GM19035 (cell line): ENCODE data around the gene ARHGEF6.

ENCODE experiments used
- ATAC-seq: cut with Tn5 transposase; IDR thresholded peaks from one replicate; pipeline ENCODE4 v1.9.1; 2021; ENCODE audit not compliant: unreplicated experiment

The ARHGEF6 gene

DNA sequence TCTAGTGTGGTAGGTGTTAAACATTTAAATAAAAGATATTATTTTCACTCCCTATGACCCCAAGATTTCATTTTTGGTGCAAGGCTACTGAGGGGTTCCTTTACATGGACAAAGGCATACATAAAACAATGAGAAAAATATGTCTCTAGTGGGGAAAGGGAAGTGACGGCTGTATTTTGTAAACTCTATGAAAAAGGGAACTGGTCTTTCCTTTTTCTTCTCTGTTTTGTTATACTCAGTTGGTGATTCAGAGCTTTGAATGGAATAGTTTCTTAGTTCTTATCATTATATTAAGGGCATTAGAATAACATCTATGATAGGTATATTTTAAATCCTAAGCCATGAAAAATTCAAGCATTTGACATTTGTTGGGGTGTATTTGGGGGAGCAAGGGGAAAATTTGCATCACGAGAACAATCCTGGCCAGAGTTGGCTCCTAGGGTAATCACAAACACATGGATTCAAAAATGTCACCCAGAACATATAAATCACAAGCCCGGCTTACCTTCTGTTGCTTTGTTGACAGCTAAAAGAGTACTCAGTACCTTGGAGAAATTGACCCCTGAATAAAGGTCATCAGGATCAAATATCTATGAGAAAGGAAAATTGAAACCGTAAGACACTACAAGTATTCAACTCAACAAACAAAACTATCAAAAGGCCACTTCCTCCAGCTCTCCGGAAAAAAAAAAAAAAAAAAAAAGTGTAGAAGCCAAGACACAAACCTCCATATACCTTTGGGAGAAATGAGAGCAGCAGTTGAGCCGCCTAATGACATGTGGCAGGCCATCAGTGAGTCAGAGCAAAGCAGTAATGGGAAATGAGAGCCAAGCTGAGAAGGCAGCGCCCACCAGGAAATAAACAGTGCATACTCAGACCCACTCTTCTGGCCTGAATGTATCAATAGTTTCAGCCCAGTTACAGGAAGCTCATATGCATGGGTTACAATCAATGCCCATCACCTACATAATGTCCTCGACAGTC, 33.4 kb downstream of the ARHGEF6 start:
- ATAC-seq = no peak

DNA sequence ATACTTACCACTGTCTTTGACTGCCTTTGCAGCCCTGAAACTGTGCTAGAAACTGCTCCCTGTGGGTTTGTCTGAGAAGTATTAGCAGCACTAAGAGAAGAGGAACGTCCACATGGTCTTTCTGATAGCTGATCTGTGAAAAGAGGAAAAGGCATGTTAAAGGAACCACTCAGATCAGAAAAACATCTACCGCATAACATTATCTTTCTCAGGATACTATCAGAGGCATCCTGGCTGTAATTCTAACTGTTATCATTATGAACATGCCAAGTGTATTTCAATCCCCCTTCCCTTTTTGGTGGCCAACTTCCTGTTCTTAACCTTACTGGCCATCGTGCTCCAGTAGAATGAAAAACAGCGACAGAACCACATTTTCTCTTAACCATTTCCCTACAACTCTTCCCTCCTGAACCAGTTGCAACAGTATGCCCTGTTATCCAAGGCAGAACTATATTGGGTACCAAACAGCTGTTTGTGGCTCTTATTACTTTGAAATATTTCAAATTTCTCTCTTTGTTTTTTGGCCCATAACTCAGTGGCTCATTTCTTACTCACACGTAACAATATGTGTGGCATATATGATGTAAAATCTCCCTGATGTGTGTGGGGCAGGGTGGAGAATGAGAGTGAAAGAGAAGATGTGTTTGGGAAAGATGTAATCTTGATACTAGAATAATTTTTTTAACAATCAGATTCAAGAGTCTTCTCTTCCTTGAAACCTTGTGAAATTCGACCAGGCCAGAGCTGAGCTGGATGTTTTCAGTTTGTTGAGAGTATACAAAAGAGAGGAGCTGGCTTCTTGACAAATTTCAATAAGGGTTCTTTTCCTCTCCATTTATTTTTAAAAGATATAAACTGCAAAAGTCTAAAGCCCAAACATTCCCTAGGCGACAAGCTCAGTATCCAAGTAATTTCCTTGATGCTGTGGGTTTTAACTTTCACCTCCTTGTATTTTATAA, 35.2 kb downstream of the ARHGEF6 start:
- no peak for ATAC-seq

DNA sequence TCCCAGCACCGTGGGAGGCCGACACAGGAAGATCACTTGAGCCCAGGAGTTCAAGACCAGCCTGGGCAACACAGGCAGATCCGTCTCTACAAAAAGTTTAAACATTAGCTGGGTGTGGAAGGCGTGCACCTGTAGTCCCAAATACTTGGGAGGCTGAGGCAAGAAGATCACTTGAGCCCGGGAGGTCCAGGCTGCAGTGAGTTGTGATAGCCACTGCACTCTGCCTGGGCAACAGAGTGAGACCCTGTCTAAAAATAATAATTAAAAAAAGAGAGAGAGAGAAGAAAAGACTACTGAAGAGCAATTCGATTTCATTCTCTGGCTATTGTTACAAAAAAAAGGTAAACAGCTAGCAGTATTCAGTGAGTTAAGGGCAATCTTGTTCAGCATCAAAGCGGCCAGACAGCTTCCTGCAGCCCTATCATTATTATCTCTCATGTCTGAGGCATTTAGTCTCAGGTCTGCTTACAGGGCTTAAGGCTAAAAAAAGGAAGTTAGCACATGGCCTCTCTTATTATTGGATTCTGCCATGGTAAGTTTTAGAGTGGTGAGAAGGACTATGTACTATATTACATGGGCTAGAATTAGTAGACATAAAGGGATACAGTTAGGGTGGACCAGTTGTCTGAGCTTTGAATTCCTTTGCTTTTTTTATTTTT, 37.9 kb downstream of the ARHGEF6 start:
- ATAC-seq = no peak

DNA sequence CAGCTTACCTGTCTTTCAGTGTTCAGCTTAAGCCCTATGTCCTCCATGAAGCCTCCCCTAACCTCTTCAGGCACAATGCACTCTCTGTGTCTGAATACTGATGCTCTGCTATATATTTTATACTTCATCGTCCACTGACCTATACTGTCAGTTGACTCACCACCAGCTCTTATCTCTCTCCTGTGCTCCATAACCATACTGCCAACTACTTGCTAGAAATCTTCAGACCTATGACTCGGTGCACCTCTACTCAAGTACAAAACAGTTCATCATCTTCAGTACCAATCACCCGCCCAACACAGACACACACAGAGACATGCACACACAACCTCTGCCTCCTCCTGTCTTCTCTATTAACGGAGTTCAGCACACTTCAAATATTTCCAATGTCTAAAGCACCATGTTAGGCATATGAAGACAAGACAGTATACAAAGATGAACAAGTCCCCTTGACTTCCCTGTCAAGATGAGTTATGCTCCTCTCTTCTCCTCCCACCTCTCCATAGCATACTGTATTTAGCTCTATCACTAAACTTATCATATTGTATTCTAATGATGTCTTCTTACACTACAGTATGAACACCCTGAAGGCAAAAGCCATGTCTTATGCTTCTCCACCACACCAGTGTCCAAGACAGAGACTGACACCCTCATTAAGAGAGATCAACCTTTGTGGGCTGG, 42.5 kb downstream of the ARHGEF6 start:
- ATAC-seq = no peak

DNA sequence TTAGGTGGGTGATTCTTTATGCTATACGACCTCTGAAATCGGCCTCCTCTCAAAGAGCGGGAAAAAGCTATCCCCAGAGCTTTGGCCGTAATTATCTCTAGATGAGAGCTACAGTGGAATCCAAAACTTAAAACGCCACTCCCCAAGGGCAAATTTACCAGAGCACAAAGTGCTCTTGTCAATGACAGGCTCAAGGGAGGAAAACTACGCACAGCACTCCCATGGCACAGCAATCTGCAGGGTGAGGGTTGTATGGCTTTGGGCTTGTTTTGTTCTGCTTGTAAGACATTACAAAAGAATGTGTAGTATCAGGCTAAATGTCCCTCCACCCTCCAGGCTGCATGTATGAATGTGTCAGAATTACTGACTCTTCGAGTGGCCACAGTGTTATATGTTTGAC, 44.0 kb downstream of the ARHGEF6 start:
- ATAC-seq = no peak

DNA sequence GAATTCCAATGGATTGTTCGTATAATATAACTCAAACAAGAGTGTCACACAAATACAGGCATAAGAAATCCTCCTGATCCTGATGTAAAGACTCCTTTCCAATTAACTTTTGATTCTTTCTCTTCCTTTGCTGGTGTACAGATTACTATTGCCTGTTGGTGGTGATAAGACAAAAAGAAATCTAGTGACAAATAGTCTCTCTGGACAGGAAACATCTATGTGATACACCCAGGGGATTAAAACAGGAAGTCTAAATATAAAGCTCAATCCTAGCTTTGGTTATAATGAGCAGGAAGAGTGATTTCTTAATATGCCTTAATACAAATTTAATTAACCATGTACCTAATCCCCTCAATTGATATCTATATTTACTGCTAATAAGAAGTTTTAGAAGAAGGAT, 45.1 kb downstream of the ARHGEF6 start:
- no peak for ATAC-seq

DNA sequence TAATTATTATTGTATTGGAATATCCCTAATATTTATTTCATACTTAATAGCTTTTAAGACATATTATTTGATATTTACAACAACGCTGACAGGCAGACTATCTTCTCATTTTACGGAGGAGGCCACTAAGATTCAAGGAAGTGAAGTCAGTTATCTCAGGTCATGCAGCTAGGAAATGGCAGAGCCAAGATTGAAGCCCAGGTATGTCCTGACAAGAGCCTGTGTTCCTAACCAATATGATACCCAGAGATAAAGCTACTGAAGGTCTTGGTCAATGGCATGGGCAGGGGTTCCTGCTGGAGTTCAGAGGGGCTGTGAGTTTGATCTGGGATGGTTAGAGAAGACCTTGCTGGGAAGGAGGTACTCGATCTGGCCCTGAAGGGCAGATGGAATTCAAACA, 47.1 kb downstream of the ARHGEF6 start:
- ATAC-seq = no peak

DNA sequence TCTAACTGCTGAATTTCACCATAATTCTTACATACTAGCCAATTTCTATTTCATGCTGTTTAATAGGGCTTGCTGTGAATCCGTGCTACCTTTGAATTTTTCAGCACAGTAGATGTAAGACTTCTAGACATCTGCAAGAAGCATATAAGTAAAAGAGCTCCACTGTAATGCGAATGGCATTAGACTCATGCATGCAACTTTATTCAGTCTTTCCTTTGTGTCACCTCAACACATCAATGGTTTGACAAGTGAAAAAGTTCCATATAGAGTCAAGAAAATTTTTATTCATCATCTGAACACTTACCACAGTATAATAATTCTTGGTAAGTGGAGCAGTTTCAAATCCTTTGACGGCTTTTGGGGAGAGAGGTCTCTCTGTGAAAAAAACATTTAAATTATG, 48.9 kb downstream of the ARHGEF6 start:
- ATAC-seq = no peak

DNA sequence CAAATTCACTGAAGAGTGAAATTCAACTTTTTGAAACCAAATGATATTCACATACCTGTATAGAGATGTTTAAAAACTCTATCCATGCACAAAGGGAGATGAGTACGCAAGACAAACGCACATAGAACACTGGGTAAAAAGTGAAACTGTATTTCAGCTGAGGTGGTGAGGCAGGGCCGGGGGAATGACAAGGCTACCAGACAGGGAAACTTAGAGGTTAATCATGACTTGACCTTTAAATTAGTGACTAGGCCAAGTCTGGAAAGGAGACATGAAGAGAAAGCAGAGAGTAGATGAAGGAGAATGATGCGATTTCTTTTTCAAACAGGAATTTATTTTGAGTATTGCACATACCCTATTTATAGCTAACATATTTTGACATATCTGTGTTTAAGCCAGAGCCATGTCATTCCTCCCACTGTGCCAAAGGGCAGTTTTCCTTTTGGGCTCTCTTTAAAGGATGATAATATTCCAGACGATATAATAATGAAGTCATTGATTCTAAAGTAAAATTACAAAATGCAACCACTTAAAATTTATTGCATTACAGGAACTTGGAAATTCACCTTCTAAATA, 49.4 kb downstream of the ARHGEF6 start:
- no peak for ATAC-seq

DNA sequence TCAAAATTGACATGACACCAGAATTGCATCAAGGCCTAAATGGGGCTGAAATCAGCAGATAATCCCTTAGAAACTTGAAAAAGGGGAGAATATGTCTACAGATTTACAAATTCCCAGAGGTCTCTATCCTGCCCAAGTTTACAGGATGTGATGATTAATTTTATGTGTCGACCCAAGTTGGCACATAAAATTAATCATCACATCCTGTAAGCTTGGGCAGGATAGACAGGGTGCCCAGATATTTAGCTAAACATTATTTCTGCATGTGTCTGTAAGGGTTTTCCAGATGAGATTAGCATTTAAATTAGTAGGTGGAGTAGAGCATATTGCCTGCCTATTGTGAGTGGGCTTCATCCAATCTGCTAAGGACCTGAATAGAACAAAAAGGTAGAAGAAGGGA, 52.3 kb downstream of the ARHGEF6 start:
- no peak for ATAC-seq

DNA sequence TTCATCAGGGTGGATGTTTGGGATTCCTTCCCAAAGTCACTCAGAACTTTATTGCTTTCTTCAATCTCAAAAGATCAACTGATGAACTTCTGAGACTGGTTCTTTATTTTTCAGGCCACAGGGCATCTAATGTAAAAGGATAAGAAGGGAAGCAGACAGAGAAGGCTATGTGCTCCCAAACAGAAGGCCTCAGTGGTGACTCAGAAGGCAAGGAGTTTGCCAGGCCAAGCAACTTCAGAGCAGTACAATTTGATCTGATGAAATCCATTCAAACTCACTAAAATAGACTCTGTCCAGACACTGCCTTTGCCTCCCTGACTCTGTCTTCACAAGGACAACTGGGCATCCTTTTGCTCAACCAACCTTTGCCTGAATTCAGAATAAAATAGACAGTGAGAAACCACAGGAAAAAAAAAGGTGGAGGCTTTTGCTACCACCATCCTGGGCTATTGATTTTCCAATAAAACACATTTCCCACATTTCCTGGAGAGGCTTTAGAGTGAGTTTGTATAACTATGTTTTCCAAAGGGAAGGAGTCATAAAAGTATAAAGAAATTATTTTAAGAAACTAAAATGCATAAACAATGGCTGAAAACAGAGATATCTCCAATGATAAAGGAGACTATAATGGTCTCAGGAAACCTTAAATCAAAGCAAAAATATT, 55.2 kb downstream of the ARHGEF6 start:
- ATAC-seq = no peak

DNA sequence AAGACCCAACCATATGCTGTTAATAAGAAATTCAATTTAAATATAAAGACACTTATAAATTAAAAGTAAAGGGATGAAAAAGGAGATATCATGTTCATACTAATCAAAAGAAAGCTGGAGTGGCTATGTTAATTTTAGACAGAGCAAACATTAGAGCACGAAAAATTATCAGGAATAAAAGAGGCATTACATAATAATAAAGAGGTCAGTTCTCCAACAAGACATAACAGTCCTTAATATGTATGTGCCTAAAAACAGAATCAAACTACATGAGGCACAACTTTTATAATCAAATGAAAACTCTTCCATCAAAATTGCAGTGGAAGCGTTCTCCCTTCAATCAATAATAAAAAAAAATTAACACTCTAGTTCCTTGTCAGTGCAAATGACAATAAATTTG, 62.6 kb downstream of the ARHGEF6 start:
- ATAC-seq = no peak

DNA sequence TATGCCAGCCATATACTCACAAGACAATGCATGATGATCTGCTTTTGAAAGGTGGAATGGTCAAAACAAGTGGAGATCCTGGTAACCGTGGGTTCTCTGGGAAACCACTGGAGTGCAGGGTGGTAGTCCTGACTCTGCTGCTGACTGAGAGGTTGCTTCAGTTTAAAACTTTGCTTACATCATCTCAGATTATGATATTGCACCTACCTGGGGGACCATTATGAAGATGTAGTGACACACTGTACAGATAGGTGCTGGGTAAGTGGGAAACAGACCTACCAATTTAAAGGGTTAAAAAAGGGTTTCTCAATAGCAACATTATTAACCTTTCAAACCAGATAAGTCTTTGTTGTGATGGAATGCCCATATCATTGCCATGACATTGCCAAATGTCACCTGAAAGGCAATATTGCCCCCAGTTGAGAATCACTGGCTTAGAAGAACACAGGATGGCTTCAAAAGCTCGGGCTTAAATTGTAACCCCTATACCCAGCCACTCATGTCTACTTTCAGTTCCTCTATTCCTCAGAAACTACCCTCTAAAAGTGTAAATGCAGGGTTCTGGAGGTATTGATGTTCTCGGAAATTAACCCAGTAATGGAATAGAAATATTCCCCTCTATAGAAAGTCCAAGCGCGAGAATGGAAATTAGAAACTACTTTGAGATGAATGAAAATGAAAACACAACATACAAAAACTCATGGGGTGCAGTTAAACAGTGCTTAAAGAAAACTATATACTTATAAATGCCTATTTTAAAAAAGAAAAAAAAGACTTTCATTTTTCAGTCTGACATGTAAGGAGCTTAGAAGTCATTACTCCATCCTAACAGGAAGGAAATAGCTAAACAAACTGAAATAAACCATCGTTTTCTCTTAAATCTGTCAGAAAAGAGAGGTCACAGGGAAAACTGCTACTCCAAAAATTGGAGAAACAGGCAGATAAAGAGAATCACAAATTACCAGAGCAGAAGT, 65.8 kb downstream of the ARHGEF6 start:
- ATAC-seq = peak; percentile 81

DNA sequence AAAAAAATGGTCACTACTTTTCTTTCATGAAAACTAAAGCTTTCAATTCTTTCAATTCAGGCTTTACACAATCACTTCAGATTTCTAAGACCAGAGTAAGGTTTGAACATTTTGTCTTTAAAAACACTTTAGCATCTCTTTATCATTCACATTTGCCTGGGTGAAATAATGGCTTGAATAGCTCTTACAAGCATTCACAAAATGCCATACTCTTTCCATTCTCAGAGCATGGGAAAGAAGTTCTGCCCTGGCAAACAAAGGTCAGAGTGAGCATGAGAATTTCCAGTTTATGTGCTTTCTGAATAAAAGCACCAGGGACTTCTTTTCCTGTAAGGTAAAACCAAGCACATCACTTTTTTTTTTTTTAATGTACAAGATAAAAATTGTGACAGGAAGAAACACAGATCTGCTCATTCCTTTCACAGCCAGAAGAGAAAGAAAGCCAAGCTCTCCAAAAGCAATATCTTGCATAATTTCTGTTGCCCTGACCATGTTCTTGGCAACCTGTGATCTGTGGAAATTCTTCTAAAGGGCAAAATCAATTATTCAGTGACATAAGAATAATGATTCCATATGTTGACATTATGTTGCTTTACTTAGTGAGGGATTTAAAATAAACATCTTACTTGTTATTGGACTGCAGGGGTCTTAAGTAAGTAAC, 68.0 kb downstream of the ARHGEF6 start:
- ATAC-seq = no peak

DNA sequence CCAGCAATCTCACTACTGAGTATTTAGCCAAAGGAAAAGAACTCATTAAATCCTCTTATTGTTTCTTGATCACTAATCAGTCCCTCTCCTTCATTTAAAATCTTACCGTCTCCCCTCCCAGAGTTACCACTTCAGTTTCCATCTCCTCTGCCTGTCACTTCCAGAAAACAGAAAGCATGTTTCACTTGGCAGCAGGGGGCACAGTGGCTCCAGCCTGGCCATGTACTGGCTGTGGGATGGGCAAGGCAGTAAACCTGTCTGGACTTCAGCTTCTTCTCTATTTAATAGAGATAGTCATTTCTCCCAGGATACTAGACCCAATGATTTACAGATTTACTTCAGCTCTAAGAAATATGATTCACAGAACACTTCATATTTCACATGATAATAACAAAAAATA, 69.6 kb downstream of the ARHGEF6 start:
- no peak for ATAC-seq

DNA sequence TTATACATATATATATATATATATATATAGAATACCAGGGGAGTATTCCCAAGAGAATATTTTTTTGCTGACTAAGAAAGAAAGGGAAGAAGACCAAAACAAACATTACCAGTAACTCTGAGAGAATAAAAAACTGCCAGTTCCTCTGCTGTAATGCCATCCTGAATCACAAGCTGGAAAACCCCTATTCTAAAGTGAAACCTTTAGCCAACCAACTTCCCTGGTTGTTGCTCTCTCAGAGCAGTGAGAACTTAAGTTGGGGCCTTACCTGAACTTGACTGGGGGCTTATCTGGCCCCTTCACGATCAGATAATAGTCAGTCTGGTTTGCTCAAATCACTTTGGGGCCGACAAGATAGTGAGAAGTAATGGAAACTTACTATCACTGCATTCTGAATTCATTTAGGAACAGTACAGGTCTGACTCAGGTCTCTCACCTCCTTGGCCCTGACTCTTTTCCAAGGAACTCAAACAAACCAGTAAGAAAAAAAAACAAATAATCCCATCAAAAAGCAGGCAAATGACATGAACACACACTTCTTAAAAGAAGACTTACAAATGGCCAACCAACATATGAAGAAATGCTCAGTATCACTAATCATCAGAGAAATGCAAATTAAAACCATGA, 70.3 kb downstream of the ARHGEF6 start:
- peak; percentile 46 for ATAC-seq

DNA sequence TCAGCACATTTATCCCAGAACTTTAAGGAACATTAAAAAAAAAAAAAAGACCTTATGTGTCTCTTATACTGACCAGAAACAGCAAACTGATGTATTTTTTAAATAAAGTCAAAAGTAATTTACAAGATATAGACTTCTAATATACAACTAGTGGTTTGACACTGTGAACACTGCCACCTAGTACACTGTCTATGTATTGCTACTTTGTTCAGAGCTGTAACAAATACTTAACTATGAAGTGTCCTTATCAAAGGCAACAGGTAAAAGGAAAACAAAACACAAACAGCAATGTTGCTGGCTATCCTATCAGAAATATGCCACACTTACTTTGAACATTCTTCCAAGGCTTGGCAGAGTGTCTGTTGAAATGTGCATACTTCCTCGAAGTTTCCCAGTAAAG, 72.4 kb downstream of the ARHGEF6 start:
- ATAC-seq = no peak

DNA sequence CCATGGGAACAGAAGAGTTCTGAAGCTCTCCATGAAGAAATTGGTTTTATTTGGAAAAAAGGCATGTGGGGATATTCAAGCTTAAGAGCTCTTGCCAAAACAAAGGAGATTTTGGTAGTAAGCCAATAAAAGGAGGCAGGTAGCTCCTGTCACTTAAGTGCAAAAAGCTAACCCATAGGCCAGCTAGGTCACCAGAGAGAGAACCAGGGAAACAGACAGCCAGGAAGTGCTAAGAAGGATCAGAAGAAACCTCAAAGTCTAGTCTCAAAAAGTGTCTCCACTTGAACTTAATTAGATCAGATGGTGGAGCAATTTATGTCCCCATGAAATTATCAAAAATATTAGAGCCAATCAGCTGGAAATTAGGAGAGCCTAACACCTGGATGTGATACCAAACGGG, 83.6 kb downstream of the ARHGEF6 start:
- no peak for ATAC-seq
